PC-9 (cell line): ENCODE results near the gene NXN.

Experiments used
- EZH2 ChIP-seq: fragments of 200-600 bp; sonication (generic); IDR thresholded peaks from 2 replicates; pipeline ENCODE4 v1.8.0; 2017; ENCODE audit warnings: antibody characterized with exemption, low read depth
- TF ChIP-seq, protein P1 (sequence below): fragments of 200-600 bp; sonication (generic); conservative IDR thresholded peaks from 2 replicates; pipeline ENCODE4 v1.6.1; 2017; ENCODE audit warnings: mixed run types, antibody characterized with exemption, mild to moderate bottlenecking, moderate library complexity

DNA sequence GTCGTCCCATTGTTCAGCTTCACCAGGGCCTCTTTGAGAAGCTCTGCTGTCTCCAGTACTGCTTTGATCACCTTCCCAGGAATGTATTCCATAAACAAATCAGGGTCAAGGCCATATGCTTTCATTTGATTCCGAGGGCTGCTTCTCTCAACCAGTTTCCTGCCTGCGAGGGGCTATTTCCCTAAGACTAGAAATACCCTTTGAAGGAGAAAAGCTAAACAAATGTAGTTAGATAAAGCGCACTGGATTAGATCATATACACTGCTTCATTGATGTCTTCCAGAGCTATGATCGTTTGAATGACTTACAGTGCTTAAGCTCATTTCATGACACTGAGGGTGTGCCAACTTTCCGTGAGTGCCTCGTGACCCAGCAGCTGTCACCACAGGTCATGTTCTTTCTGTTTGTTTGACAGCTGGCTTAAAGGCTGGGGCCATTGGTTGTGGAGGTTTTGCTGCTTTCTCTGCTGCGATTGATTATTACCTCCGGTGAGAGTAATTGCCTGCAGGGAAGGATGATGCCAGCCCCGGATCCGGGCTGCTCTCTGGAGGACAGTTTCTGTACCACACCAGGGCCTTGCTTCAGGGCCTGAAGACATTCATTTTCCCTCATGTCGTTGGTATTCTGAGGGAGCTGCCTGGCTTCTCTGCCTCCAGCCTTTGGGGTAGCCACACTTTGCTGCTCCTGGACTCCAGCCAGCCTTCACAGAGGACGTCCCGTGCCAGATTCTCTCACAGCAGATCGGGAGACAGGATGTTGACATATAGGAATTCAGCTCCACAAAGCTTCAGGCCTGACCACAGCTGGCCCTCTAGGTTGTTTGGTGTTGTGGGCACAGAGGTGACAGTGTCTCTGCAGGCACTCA is 21.3 kb upstream of the NXN start:
- TF ChIP-seq, protein P1, sequence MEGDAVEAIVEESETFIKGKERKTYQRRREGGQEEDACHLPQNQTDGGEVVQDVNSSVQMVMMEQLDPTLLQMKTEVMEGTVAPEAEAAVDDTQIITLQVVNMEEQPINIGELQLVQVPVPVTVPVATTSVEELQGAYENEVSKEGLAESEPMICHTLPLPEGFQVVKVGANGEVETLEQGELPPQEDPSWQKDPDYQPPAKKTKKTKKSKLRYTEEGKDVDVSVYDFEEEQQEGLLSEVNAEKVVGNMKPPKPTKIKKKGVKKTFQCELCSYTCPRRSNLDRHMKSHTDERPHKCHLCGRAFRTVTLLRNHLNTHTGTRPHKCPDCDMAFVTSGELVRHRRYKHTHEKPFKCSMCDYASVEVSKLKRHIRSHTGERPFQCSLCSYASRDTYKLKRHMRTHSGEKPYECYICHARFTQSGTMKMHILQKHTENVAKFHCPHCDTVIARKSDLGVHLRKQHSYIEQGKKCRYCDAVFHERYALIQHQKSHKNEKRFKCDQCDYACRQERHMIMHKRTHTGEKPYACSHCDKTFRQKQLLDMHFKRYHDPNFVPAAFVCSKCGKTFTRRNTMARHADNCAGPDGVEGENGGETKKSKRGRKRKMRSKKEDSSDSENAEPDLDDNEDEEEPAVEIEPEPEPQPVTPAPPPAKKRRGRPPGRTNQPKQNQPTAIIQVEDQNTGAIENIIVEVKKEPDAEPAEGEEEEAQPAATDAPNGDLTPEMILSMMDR = no peak
- no peak for TF ChIP-seq EZH2
